Body of pancreas (tissue), 4 donors: Measurements from ENCODE around the gene PNN. TPM values are rescaled to one million over a fixed set of nuclear protein-coding genes. Genes with fewer than 3 reads are reported as not detected.
"Not testable (repeated sequence)": the region's sequence is repeated elsewhere in the genome, so short reads cannot be mapped to it uniquely, and the experiment has no call there.

ENCODE experiments used
- ATAC-seq: fragments of 150-250 bp; one replicate; pipeline ENCODE4 v1.9.1; 2016
- DNase-seq, 4 donors: peaks; one replicate each; pipeline ENCODE4 v3.0.0-alpha.2; 2019
- H3K27ac ChIP-seq, 4 donors: fragments of 200-600 bp; sonication (generic); 1 replicate in 3 of 4; 2 replicates in 1 of 4; pipeline versions ENCODE4 v1.5.1 to v1.6.1; 2016 to 2019; ENCODE audit warnings: mild to moderate bottlenecking in 1 of 4, mixed read lengths in 1 of 4, moderate library complexity in 1 of 4
- H3K27me3 ChIP-seq, 2 donors: fragments of 200-600 bp; sonication (generic); one replicate each; pipeline ENCODE4 v1.6.0; 2016; ENCODE audit warnings: mild to moderate bottlenecking in 1 of 2
- H3K36me3 ChIP-seq, 2 donors: fragments of 200-600 bp; sonication (generic); replicated peaks in 1 of 2; 2 replicates each; pipeline ENCODE4 v1.5.1; 2016; ENCODE audit warnings: low read depth in 2 of 2; ENCODE audit not compliant: insufficient read depth in 1 of 2
- H3K4me1 ChIP-seq: fragments of 200-600 bp; sonication (generic); one replicate; pipeline ENCODE4 v1.6.0; 2016
- H3K4me3 ChIP-seq, 2 donors: fragments of 200-600 bp; sonication (generic); 1 replicate in 1 of 2; 2 replicates in 1 of 2; pipeline ENCODE4 v1.5.1; 2016 to 2019
- H3K9me3 ChIP-seq, 3 donors: fragments of 200-600 bp; sonication (generic); 1 replicate in 2 of 3; 2 replicates in 1 of 3; pipeline ENCODE4 v1.5.1; 2016
- POLR2A ChIP-seq, 3 donors: fragments of 450-650 bp; IDR thresholded peaks; one replicate each; pipeline ENCODE4 v1.6.1; 2016; ENCODE audit warnings: antibody characterized with exemption in 3 of 3, mild to moderate bottlenecking in 2 of 3
- WGBS, 2 donors: methylation state at CpG; one replicate each; pipeline ENCODE4 v1.1.5; 2017; 5-methylcytosine and 5-hydroxymethylcytosine counted together
- intact Hi-C: fragments of 100-400 bp; cut with DNase I; formaldehyde crosslinking; loops from one replicate; pipeline ENCODE4 v1.15.1; 2023
- total RNA-seq, 2 donors: library from RNA; depleted of rRNA; stranded (reverse); fragments of >200 nt; gene quantifications; one replicate each; pipeline ENCODE4 v1.1.0, GENCODE V29; 2016
- TF ChIP-seq, protein P1 (sequence below), 7 experiments: fragments of 450-650 bp in 4 of 7; fragments of 200-600 bp in 3 of 7; sonication (generic) in 3 of 7; IDR thresholded peaks; one replicate each; pipeline ENCODE4 v1.5.1; 2016 to 2019; ENCODE audit warnings: antibody characterized with exemption in 7 of 7

Gene PNN
- total RNA-seq, 2 donors from 2014 or later, result 31.6 to 43.8 TPM

GRCh38 chr14:39184628-39185255 is 9.7 kb downstream of the PNN start:
- H3K9me3 ChIP-seq, result no peaks in the 10 kb centered on the region
- no peak for TF ChIP-seq POLR2A (IDR thresholded peaks at IDR 0.05)
- TF ChIP-seq, protein P1, sequence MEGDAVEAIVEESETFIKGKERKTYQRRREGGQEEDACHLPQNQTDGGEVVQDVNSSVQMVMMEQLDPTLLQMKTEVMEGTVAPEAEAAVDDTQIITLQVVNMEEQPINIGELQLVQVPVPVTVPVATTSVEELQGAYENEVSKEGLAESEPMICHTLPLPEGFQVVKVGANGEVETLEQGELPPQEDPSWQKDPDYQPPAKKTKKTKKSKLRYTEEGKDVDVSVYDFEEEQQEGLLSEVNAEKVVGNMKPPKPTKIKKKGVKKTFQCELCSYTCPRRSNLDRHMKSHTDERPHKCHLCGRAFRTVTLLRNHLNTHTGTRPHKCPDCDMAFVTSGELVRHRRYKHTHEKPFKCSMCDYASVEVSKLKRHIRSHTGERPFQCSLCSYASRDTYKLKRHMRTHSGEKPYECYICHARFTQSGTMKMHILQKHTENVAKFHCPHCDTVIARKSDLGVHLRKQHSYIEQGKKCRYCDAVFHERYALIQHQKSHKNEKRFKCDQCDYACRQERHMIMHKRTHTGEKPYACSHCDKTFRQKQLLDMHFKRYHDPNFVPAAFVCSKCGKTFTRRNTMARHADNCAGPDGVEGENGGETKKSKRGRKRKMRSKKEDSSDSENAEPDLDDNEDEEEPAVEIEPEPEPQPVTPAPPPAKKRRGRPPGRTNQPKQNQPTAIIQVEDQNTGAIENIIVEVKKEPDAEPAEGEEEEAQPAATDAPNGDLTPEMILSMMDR (IDR thresholded peaks at IDR 0.05), result no peak
- no peak overlapping the region for H3K4me3 ChIP-seq
- no peaks in the 10 kb centered on the region for H3K4me1 ChIP-seq
- peaks cover 17 to 25% of the 10 kb centered on the region in 2 donors for H3K36me3 ChIP-seq
- intact Hi-C loops, result no loop called here
- H3K27me3 ChIP-seq, result no peaks in the 10 kb centered on the region
- no peak for DNase-seq
- 93 to 96% methylated on average over 4 of the region's 4 CpGs for WGBS, 2 donors
- no peak overlapping the region for H3K27ac ChIP-seq
- no peak for ATAC-seq

DNA sequence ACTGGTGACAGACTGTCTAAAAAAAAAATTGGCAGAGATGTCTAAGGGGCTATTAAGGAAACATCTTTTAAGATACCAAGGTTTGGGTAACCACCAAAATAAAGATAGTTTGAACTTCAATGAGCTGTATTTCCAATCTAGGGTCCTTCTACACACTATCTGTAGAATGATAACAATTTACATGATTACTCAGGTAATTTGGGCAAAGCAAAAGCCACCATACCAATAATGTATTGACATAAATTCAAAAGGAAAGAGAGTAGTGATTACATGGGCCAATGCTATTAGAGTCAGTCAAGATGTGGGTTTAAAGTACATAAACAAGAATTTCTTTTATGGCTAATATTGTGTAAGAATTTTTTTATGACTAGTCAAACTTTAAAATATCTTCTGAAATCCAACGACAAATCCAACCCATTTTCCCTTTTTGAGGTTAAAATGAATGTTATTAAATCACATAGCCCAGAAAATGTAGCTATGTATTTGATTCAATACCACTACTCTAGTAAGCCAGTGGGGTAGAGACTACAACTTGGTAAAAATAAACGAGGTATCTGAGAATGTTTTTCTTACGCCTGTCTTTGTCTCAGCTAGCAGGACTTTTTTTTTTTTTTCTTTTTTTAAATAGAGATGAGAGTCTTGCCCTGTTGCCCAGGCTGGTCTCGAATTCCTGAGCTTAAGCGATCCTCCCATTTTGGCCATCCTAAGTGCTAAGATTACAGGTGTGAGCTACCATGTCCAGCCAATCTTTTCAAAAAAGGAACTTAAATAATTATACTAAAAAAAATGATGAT is 10.4 kb downstream of the PNN start:
- H3K36me3 ChIP-seq, result peaks cover 13 to 18% of the 10 kb centered on the region in 2 donors
- intact Hi-C loops, result no loop called here
- H3K9me3 ChIP-seq, result no peaks in the 10 kb centered on the region
- no peak for ATAC-seq
- WGBS, 2 donors, result 87 to 92% methylated on average over 5 of the region's 5 CpGs
- no peak overlapping the region for H3K4me3 ChIP-seq
- H3K27me3 ChIP-seq, result no peaks in the 10 kb centered on the region
- no peak overlapping the region for H3K27ac ChIP-seq
- no peak for DNase-seq
- H3K4me1 ChIP-seq, result no peaks in the 10 kb centered on the region
- TF ChIP-seq, protein P1 (IDR thresholded peaks at IDR 0.05), result no peak
- no peak for TF ChIP-seq POLR2A (IDR thresholded peaks at IDR 0.05)

DNA sequence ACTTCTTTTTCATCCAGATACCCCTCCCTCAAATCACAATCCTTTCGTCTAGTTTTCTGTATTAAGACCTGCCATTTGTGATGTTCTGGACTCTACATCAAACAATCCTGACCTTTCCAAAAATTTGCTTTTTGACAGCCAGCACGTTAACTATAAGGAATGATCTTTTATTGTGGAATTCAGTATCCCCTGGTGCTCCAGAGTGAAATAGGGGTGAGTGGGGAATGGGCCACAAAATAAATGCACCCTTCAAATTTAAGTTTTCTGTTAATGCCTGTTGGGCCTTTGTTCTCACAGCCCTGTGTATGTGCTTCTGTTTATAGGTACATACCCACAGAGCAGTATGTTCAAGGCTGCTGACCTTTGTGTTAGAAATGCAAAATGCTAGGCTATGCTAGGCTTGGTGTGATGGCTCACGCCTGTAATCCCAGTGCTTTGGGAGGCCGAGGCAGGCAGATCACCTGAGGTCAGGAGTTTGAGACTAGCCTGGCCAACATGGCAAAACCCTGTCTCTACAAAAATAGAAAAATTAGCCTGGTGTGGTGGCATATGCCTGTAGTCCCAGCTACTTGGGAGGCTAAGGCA is 12.0 kb downstream of the PNN start:
- Histone ChIP-seq H3K27me3 (no peaks in the 10 kb centered on the region), H3K9me3 (no peaks in the 10 kb centered on the region), H3K27ac (no peak overlapping the region), H3K4me1 (no peaks in the 10 kb centered on the region), H3K4me3 (no peak overlapping the region), H3K36me3 (peaks cover 0 to 4% of the 10 kb centered on the region in 2 donors)
- 86 to 89% methylated on average over 2 to 4 of the region's 4 CpGs for WGBS, 2 donors
- DNase-seq, result no peak
- intact Hi-C loops, result no loop called here
- ATAC-seq, result no peak
- no peak for TF ChIP-seq POLR2A (IDR thresholded peaks at IDR 0.05)
- TF ChIP-seq, protein P1 (IDR thresholded peaks at IDR 0.05), result no peak

DNA sequence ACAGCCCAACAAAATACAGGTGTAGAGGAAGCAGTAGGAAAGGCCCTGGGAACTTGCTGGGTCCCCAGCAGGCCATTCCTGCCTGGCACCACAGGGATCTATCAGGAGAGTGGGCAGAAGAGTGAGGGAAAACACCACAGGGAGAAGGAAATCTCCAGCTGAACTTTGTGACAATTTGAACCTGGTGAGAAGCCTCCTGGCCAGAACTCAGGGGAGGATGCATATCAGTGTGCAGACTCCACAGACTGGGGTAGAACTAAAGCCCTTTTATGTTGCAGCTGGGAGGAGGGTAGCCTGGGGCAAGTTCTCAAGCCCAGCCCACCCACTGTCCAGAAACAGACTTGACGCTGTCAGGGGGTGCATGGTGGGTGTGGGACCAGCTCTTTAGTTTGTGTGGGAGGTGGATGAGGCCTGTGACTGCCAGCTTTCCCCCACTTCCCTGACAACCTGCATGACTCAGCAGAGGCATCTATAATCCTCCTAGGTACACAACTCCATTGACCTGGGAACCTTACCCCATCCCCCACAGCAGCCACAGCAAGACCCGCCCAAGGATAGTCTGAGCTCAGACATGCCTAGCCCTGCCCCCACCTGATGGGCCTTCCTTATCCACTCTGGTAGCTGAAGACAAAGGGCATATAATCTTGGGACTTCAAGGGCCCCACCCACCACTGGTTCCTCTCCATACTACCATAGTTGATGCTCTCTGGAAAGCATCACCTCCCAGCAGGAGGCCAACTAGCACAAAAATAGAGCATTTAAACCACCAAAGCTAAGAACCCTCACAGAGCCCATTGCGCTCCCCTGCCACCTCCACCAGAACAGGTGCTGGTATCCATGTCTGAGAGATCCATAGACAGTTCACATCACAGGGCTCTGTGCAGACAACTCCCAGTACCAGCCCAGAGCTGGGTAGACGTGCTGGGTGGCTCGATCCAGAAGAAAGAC is 28.9 kb downstream of the PNN start:
- WGBS, 2 donors, result 82 to 95% methylated on average over 3 to 5 of the region's 5 CpGs
- Histone ChIP-seq H3K4me3 (no peak overlapping the region), H3K27ac (no peak overlapping the region), H3K9me3 (no peaks in the 10 kb centered on the region), H3K4me1 (no peaks in the 10 kb centered on the region), H3K27me3 (no peaks in the 10 kb centered on the region), H3K36me3 (no peaks in the 10 kb centered on the region)
- intact Hi-C loops, result no loop called here
- TF ChIP-seq, protein P1 (IDR thresholded peaks at IDR 0.05), result no peak
- TF ChIP-seq POLR2A (IDR thresholded peaks at IDR 0.05), result no peak
- DNase-seq, result no peak
- ATAC-seq, result no peak

- intact Hi-C loops, H3K4me3 ChIP-seq: not testable (repeated sequence)
- 62 to 82% methylated on average over 2 of the region's 2 CpGs for WGBS, 2 donors
These were observed 32.4 kb downstream of the PNN start for GRCh38 chr14:39207430-39207829.

More at GRCh38 chr14:39207430-39207829, 32.4 kb downstream of the PNN start:
- H3K36me3 ChIP-seq, DNase-seq, H3K4me1 ChIP-seq, H3K27ac ChIP-seq, H3K9me3 ChIP-seq, ATAC-seq, H3K27me3 ChIP-seq: not testable (repeated sequence)
